GM10266 (cell line): ENCODE measurements around the gene RPS27L.

ENCODE experiments used
- DNase-seq: peaks from one replicate; pipeline ENCODE4 v3.0.0; 2012; ENCODE audit errors: extremely low spot score
- TF ChIP-seq, protein P1 (sequence below): IDR thresholded peaks from 2 replicates; pipeline ENCODE4 v1.5.1; 2012; ENCODE audit warnings: mild to moderate bottlenecking, low read depth; ENCODE audit not compliant: control insufficient read depth, insufficient read depth; ENCODE audit errors: missing control alignments

RPS27L gene

GRCh38 chr15:63185206-63185605, 27.9 kb upstream of the RPS27L start:
- TF ChIP-seq, protein P1, sequence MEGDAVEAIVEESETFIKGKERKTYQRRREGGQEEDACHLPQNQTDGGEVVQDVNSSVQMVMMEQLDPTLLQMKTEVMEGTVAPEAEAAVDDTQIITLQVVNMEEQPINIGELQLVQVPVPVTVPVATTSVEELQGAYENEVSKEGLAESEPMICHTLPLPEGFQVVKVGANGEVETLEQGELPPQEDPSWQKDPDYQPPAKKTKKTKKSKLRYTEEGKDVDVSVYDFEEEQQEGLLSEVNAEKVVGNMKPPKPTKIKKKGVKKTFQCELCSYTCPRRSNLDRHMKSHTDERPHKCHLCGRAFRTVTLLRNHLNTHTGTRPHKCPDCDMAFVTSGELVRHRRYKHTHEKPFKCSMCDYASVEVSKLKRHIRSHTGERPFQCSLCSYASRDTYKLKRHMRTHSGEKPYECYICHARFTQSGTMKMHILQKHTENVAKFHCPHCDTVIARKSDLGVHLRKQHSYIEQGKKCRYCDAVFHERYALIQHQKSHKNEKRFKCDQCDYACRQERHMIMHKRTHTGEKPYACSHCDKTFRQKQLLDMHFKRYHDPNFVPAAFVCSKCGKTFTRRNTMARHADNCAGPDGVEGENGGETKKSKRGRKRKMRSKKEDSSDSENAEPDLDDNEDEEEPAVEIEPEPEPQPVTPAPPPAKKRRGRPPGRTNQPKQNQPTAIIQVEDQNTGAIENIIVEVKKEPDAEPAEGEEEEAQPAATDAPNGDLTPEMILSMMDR, result no peak
- DNase-seq, result no peak

DNA sequence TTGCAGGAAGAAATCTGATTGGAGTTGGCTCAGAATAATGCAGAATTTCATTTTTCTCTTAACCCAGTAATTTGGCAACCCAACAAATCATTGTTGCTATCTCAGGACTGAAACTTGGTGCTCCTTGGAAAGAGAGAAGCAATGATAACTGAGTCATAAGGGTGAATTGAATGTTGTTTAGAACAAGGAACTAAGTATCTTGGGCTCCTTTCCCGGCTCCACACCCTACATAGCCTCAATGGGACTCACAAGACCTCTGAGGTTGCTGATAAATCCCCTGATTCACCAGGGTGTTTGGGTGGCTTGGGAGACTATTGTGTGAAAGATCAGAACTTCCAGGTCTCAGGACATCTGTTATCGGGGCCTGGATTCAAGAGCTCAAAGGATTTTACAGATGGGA, 24.4 kb upstream of the RPS27L start:
- DNase-seq, result no peak
- TF ChIP-seq, protein P1, result no peak

DNA sequence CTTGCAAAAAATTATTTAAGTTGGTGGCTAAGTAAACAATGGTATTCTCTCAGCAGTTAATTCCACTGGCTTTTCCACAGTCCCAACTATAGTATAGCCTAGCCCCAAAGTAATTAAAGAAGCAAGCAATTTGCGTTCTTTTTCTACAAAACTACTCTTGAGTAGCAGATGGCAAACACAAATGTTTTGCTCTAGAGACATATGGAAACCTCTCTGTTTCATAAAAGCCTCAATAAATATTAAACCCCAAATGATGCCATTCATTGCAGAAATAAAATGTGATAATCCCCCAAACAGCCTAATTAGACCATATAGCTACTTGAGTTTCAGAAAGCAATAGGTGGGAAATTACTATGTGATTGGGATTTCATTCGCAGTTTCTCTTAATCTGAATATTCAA, 23.5 kb upstream of the RPS27L start:
- TF ChIP-seq, protein P1, result no peak
- no peak for DNase-seq

DNA sequence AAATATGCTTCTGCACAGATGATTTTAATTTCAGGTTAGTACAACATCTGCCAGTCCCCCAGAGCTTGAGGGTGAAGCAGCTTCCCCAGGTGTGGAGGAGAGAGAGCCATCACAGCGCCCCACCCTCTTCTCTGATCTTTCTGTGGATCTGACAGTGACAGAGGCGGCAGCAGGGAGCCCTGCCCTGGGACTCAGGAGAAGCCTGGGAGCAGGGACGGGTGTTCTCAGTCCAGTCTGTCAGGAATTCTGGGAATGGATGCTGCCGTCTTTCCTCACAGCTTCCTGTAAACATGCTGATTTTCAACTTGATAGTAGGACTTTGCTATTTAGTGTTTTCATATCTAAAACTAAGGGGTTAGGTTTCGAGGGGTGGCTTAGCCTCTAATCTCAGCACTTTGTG, 20.8 kb upstream of the RPS27L start:
- TF ChIP-seq, protein P1, result no peak
- DNase-seq, result no peak

DNA sequence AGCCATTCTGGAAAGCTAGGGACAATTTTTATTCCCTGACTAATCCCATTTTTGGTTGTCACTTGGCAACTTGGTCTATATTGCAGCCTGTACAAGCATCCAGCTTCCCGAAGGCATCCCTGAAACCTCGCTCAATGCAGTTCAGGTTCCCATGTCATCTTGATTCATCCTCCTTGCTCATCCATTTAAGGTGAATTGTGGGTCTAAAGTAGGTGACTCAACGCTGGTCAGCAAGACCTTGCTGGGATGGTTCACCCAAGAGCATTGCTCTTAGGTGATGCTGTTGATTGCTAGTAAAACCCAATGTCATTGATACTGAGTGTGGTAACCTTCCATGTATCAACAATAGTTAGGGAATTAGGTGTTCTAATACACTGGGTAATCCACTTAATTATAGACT, 19.0 kb upstream of the RPS27L start:
- DNase-seq, result no peak
- TF ChIP-seq, protein P1, result no peak

DNA sequence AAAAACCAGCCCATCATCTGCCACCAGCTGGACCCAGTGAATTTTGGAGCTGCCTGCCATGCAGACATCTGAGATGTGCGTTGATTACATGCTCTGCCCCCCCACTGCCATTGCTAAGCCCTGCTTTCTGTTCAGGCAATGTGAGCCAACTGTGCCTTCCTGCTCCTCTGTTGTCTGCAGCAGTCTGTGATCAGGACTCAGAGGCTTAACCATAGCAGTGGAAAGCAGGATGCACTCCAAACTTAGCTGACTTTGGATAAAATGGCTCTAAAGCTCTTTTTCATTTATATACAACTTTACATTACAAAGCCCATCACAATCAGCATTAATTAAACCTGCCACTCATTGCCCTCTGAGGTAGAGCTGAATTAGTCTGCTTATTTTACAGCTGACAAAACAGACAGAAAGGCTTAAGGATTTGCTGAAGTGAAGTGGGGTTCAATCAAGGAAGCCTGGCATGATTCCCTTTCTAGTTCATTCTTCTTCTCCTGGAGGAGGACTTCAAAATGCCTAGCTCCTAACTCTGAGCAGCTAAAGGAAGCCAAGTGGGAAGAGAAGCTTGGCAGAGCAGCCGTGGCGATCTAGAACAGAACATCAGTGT, 15.7 kb upstream of the RPS27L start:
- TF ChIP-seq, protein P1, result no peak
- DNase-seq, result no peak

DNA sequence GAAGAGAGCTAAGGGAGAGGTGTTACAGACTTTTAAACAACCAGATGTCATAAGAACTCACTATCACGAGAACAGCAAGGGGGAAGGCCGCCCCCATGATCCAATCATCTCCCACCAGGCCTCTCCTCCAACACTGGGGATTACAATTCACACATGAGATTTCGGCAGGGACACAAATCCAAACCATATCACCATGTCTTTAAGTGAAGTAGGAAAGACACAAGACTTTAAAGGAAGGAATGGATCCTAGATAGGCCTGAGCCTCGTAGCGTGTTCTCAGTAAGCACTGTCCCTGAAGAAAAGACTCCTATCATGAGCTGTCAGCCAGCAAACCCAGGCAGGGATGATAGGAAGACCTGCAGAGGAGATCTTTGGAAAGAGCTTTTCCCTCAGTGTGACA, 15.1 kb upstream of the RPS27L start:
- TF ChIP-seq, protein P1, result no peak

More for the DNA sequence above, 15.1 kb upstream of the RPS27L start:
- no peak for DNase-seq
